Raji (cell line): Measurements from ENCODE around the gene PFKFB1.

Source experiments
- POLR2A ChIP-seq: IDR thresholded peaks from 2 replicates; pipeline ENCODE4 v1.6.1; 2011; ENCODE audit warnings: low read depth, low read length, control low read depth; ENCODE audit not compliant: insufficient read depth

Gene PFKFB1

GRCh38 chrX:54945224-54945623 is 48.8 kb downstream of the PFKFB1 start:
- no peak for TF ChIP-seq POLR2A

- TF ChIP-seq POLR2A = no peak
Observed at GRCh38 chrX:54944816-54945215, 49.2 kb downstream of the PFKFB1 start.

GRCh38 chrX:54937416-54937815 is 56.6 kb downstream of the PFKFB1 start:
- TF ChIP-seq POLR2A = no peak

GRCh38 chrX:54935306-54935705 is 58.7 kb downstream of the PFKFB1 start:
- TF ChIP-seq POLR2A = no peak

- no peak for TF ChIP-seq POLR2A
Observed at GRCh38 chrX:54934890-54935289, 59.1 kb downstream of the PFKFB1 start.

- no peak for TF ChIP-seq POLR2A
Observed at GRCh38 chrX:54934058-54934457, 59.9 kb downstream of the PFKFB1 start.

GRCh38 chrX:54933150-54933826 is 60.7 kb downstream of the PFKFB1 start:
- TF ChIP-seq POLR2A = no peak

GRCh38 chrX:54931107-54931506 is 62.9 kb downstream of the PFKFB1 start:
- no peak for TF ChIP-seq POLR2A

- TF ChIP-seq POLR2A = no peak
Observed at GRCh38 chrX:54930291-54931049, 63.5 kb downstream of the PFKFB1 start.

GRCh38 chrX:54928876-54929275 is 65.1 kb downstream of the PFKFB1 start:
- TF ChIP-seq POLR2A = no peak

GRCh38 chrX:54926978-54927377 is 67.0 kb downstream of the PFKFB1 start:
- no peak for TF ChIP-seq POLR2A

- no peak for TF ChIP-seq POLR2A
Observed at GRCh38 chrX:54923376-54923775, 70.6 kb downstream of the PFKFB1 start.

GRCh38 chrX:54922547-54922946 is 71.4 kb downstream of the PFKFB1 start:
- no peak for TF ChIP-seq POLR2A

GRCh38 chrX:54921427-54922021 is 72.5 kb downstream of the PFKFB1 start:
- no peak for TF ChIP-seq POLR2A

- TF ChIP-seq POLR2A = no peak
Observed at GRCh38 chrX:54920610-54921426, 73.2 kb downstream of the PFKFB1 start, which contains the start of gene TRO. Gene TRO (plus strand): TSS chrX:54920824. CDS start chrX:54922247, 1,423 bp downstream.
